Stomach smooth muscle (tissue), 2 donors: Measurements from ENCODE around the gene JCAD.
"Not testable (repeated sequence)": the region's sequence is repeated elsewhere in the genome, so short reads cannot be mapped to it uniquely, and the experiment has no call there.

Experiments used
- H3K27ac ChIP-seq: one replicate; pipeline ENCODE4 v1.7.0; 2013; ENCODE audit warnings: mild to moderate bottlenecking, low read length, inconsistent platforms
- H3K27me3 ChIP-seq, 2 donors: one replicate each; pipeline ENCODE4 v1.7.0; 2013; ENCODE audit warnings: low read length in 2 of 2; ENCODE audit not compliant: insufficient read depth in 2 of 2, control insufficient read depth in 1 of 2
- H3K36me3 ChIP-seq, 2 donors: one replicate each; pipeline ENCODE4 v1.7.0; 2013; ENCODE audit warnings: low read length in 2 of 2; ENCODE audit not compliant: control insufficient read depth in 2 of 2, insufficient read depth in 2 of 2
- H3K4me1 ChIP-seq: one replicate; pipeline ENCODE4 v1.7.0; 2013; ENCODE audit warnings: low read length; ENCODE audit not compliant: control insufficient read depth, insufficient read depth
- H3K4me3 ChIP-seq, 2 donors: one replicate each; pipeline ENCODE4 v1.7.0; 2013; ENCODE audit warnings: low read length in 2 of 2
- H3K9ac ChIP-seq, 2 donors: one replicate each; pipeline ENCODE4 v1.7.0; 2013; ENCODE audit warnings: low read length in 2 of 2, mild to moderate bottlenecking in 1 of 2
- H3K9me3 ChIP-seq, 2 donors: one replicate each; pipeline ENCODE4 v1.7.0; 2013; ENCODE audit warnings: low read length in 2 of 2; ENCODE audit not compliant: control insufficient read depth in 2 of 2
- donor health status: healthy.
- donor health status: Pancreatic carcinoma.

Gene JCAD

DNA sequence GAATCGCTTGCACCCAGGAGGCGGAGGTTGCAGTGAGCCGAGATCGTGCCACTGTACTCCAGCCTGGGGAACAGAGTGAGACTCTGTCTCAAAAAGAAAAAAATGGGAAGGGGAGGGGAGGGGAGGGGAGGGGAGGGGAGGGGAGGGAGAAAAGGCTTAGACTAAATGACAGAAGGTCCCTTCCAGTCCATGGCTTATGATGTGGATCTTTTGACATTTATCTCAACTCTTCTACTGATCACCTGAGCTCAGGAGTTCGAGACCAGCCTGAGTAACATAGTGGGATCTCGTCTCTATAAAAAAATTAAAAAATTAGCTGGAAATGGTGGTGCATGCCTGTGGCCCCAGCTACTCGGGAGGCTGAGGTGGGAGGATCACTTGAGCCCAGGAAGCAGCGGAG lies 34.0 kb downstream of the JCAD start:
- H3K36me3 ChIP-seq, H3K4me3 ChIP-seq, H3K27ac ChIP-seq, H3K9ac ChIP-seq, H3K27me3 ChIP-seq, H3K9me3 ChIP-seq: not testable (repeated sequence)
- H3K4me1 ChIP-seq, result peaks cover 25% of the 10 kb centered on the region

DNA sequence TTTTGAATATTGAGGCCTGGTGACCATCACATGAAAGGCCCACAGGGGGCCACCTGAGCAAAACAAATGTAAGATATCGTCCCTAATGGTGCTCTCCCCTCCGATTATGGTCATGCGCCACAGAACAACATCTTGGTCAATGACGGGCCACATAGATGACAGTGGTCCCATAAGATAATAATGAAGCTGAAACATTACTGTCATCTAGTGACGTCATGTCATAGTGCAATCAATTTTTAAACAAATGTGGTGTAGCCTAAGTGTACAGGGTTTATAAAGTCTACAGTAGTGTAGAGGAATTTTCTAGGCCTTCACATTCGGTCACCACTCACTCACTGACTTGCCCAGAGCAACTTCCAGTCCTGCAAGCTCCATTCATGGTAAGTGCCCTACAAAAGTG lies 36.8 kb downstream of the JCAD start:
- H3K36me3 ChIP-seq, result peaks cover 0 to 2% of the 10 kb centered on the region in 2 donors
- H3K9ac ChIP-seq, result no peak overlapping the region
- H3K27me3 ChIP-seq, result no peaks in the 10 kb centered on the region
- H3K9me3 ChIP-seq, result no peaks in the 10 kb centered on the region
- H3K4me1 ChIP-seq, result peaks cover 5% of the 10 kb centered on the region
- no peak overlapping the region for H3K27ac ChIP-seq
- H3K4me3 ChIP-seq, result no peak overlapping the region

DNA sequence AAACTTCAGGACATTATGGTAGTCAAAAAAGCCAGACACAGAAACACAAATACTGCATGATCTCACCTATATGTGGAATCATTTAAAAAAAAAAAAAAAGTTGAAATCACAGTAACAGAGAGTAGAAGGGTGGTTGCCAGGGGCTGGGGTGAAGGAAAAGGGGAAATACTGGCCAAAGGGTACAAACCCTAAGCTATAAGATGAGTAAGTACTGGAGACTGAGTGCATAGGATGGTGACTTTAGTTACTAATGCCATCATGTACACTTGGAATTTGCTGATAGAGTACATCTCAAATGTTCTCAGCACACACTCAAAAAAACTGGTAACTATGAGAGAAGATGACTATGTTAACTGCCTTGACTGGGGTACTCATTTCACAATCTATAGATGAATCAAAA lies 39.9 kb downstream of the JCAD start:
- H3K27me3 ChIP-seq, result no peaks in the 10 kb centered on the region
- H3K9me3 ChIP-seq, result no peaks in the 10 kb centered on the region
- no peaks in the 10 kb centered on the region for H3K4me1 ChIP-seq
- H3K36me3 ChIP-seq, result peaks cover 0 to 7% of the 10 kb centered on the region in 2 donors
- no peak overlapping the region for H3K9ac ChIP-seq
- no peak overlapping the region for H3K27ac ChIP-seq
- H3K4me3 ChIP-seq, result no peak overlapping the region

- peaks cover 5% of the 10 kb centered on the region for H3K4me1 ChIP-seq
- no peak overlapping the region for H3K9ac ChIP-seq
- H3K27me3 ChIP-seq, result no peaks in the 10 kb centered on the region
- no peak overlapping the region for H3K27ac ChIP-seq
- H3K4me3 ChIP-seq, result no peak overlapping the region
- peaks cover 0 to 7% of the 10 kb centered on the region in 2 donors for H3K36me3 ChIP-seq
- H3K9me3 ChIP-seq, result no peaks in the 10 kb centered on the region
Measured at GRCh38 chr10:30018496-30018895, 40.9 kb downstream of the JCAD start.

DNA sequence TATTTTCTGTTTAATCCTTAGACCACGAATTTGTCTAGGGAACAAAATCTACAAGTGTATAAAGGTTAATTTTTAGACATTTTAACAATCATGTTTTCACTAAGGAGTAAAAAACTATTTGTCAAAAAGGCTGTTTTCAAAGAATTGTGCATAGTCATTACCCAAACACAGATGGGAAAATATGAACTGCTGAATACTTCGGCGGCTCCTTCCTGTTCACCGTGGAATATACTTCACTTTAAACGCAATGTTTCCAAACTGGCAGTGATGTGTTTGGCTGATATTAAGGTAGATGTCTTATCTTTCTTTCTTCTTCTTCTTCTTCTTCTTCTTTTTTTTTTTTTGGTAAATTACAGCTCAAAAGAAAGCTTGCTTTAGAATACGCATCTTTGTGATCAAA lies 41.4 kb downstream of the JCAD start:
- Histone ChIP-seq H3K4me3 (no peak overlapping the region), H3K4me1 (peaks cover 6% of the 10 kb centered on the region), H3K9me3 (no peaks in the 10 kb centered on the region), H3K36me3 (peaks cover 0 to 7% of the 10 kb centered on the region in 2 donors), H3K9ac (no peak overlapping the region), H3K27ac (no peak overlapping the region), H3K27me3 (no peaks in the 10 kb centered on the region)

- Histone ChIP-seq H3K27me3 (no peaks in the 10 kb centered on the region), H3K4me3 (no peak overlapping the region), H3K36me3 (peaks cover 0 to 7% of the 10 kb centered on the region in 2 donors), H3K9me3 (no peaks in the 10 kb centered on the region), H3K4me1 (peaks cover 6% of the 10 kb centered on the region), H3K27ac (no peak overlapping the region), H3K9ac (no peak overlapping the region)
Measured at GRCh38 chr10:30017556-30017955, 41.8 kb downstream of the JCAD start.

DNA sequence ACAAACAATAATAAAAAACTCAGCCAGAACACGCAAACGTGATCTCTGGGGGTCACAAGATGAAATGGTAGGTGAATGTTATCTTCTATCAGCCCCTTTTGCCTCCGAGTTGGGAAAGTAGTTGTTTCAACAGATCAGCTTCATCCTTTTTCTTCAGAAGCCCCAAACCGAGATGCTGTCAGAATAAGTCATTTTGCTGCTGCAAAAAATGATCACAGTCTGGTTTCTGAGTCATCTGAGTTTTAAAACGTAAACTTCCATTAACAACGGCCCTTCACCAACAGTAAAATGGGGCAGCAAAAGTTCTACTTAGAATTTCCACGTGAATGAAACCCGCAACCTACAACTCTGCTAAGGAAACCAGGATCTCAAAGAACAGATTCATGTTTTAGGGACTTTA lies 44.9 kb downstream of the JCAD start:
- H3K36me3 ChIP-seq, result peaks cover 0 to 7% of the 10 kb centered on the region in 2 donors
- no peaks in the 10 kb centered on the region for H3K27me3 ChIP-seq
- H3K9me3 ChIP-seq, result no peaks in the 10 kb centered on the region
- no peak overlapping the region for H3K27ac ChIP-seq
- H3K4me1 ChIP-seq, result peaks cover 17% of the 10 kb centered on the region
- no peak overlapping the region for H3K4me3 ChIP-seq
- no peak overlapping the region for H3K9ac ChIP-seq

- H3K4me1 ChIP-seq, result peaks cover 17% of the 10 kb centered on the region
Measured at GRCh38 chr10:30013757-30014156, 45.6 kb downstream of the JCAD start.

DNA sequence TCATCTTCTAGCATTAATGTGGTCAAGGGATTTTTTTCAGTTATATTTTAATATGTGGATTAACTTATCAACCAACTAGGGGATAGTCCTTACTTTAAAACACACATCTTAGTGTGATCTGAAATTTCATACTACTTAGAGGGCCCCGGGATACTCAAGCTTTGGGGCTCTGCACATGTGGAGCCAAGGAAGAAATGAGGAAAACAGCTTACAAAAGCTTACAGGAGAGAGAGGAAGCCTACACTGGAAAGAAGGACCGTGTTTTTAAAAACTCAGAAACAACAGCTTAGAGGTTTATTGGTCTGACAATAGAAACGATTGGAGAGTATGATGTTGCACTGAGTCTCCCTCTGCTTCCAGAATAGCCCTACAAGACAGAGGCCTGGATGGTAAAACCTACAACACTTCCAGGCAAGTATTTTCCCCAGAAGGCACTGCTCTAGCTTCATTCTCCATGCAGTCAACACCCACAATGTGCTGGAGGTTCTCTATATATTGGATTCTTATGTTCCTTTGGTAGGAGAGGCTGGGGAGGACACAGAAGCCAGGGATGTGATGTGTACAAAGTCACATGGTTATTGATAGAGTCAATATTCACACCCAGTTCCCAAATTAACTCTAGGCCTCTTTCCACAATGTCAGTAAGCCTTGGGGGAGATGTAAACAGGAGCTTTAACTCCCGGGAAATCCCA lies 47.3 kb downstream of the JCAD start:
- H3K4me3 ChIP-seq, result no peak overlapping the region
- H3K27ac ChIP-seq, result no peak overlapping the region
- no peaks in the 10 kb centered on the region for H3K27me3 ChIP-seq
- H3K9me3 ChIP-seq, result no peaks in the 10 kb centered on the region
- H3K4me1 ChIP-seq, result peaks cover 17% of the 10 kb centered on the region
- no peak overlapping the region for H3K9ac ChIP-seq
- no peaks in the 10 kb centered on the region for H3K36me3 ChIP-seq

More at GRCh38 chr10:30013757-30014156, 45.6 kb downstream of the JCAD start:
- H3K36me3 ChIP-seq, result peaks cover 0 to 7% of the 10 kb centered on the region in 2 donors
- H3K27me3 ChIP-seq, result no peaks in the 10 kb centered on the region
- no peaks in the 10 kb centered on the region for H3K9me3 ChIP-seq
- H3K4me3 ChIP-seq, result no peak overlapping the region
- H3K27ac ChIP-seq, result no peak overlapping the region
- no peak overlapping the region for H3K9ac ChIP-seq

DNA sequence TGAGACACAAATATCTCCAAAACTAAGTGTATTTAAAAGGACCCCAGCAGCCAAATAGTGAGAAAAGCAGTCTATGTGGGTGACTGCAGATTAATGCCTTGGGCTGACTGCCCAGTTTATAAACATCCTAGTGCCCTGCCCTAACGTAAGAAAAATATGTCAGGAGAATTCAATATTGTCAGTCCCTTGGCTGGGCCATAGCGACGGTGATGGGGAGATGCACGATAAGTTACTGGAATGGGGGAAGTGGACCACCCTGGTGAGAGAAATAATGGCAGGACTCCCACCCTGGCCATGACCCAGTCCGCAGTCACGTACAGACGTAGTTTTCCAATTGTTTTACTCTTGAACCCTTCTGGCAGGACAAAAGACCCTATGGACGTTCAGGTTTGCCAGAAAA lies 48.0 kb downstream of the JCAD start:
- H3K27ac ChIP-seq, result no peak overlapping the region

GRCh38 chr10:30007406-30007805 lies 52.0 kb downstream of the JCAD start:
- Histone ChIP-seq H3K27ac (no peak overlapping the region), H3K9ac (no peak overlapping the region), H3K27me3 (no peaks in the 10 kb centered on the region), H3K4me1 (peaks cover 17% of the 10 kb centered on the region), H3K9me3 (no peaks in the 10 kb centered on the region), H3K4me3 (no peak overlapping the region), H3K36me3 (no peaks in the 10 kb centered on the region)

More for the DNA sequence above, 48.0 kb downstream of the JCAD start:
- Histone ChIP-seq H3K4me1 (peaks cover 17% of the 10 kb centered on the region), H3K9ac (no peak overlapping the region), H3K9me3 (no peaks in the 10 kb centered on the region), H3K36me3 (no peaks in the 10 kb centered on the region), H3K4me3 (peak overlapping the region in 1 of 2 donors; percentile 15), H3K27me3 (no peaks in the 10 kb centered on the region)
